ENCODE data around the gene GTPBP2.

GRCh38 chr6:43614396-43614730 lies 14.7 kb downstream of the GTPBP2 start:
- no peak for TF ChIP-seq CTCF (optimal IDR thresholded peaks at IDR 0.05 in 1 of 3, IDR thresholded peaks at IDR 0.05 in 1 of 3, conservative IDR thresholded peaks at IDR 0.05 in 1 of 3; ENCODE audit: extremely low read depth in 1 of 3, insufficient read depth in 2 of 3, low read length in 3 of 3)
- TF ChIP-seq EZH2 (IDR thresholded peaks at IDR 0.05; ENCODE audit: low read length): no peak

Data from keratinocyte (primary cell).